Caco-2 (cell line): Measurements from ENCODE around the gene C19orf12. TPM values are rescaled to one million over a fixed set of nuclear protein-coding genes. Genes with fewer than 3 reads are reported as not detected.

ENCODE experiments used
- BruUV-seq: library from RNA; stranded (reverse); fragments of 400-500 nt; replicated peaks from 2 replicates; lab custom pipeline; 2021; lab: Mats Ljungman, UMichigan
- CTCF ChIA-PET: fragments of 300-600 bp; sonication (Branson Sonifier 250); formaldehyde crosslinking; loops from one replicate; lab custom pipeline; 2022; ENCODE audit warnings: antibody characterized with exemption; lab: Charles Lee
- POLR2A ChIA-PET: fragments of 300-600 bp; sonication (Branson Sonifier 250); formaldehyde crosslinking; loops from one replicate; lab custom pipeline; 2022; ENCODE audit warnings: antibody characterized with exemption; lab: Charles Lee
- DNase-seq, 2 experiments: peaks; one replicate each; pipeline versions ENCODE4 v3.0.0 to v3.0.0-alpha.2; 2020 to 2022
- H3K27me3 ChIP-seq: replicated peaks from 2 replicates; pipeline ENCODE4 v1.6.0; 2011; ENCODE audit warnings: low read length; ENCODE audit not compliant: control insufficient read depth, insufficient read depth
- H3K36me3 ChIP-seq: 2 replicates; pipeline ENCODE4 v1.5.1; 2011; ENCODE audit warnings: low read length; ENCODE audit not compliant: control insufficient read depth, insufficient read depth
- H3K4me1 ChIP-seq: fragments of 250-450 bp; sonication (Bioruptor Pico); 2 replicates; pipeline ENCODE4 v1.5.1; 2020; ENCODE audit warnings: mild to moderate bottlenecking
- H3K4me3 ChIP-seq: 2 replicates; pipeline ENCODE4 v1.5.1; 2011; ENCODE audit warnings: low read depth, mild to moderate bottlenecking, control low read depth, low read length
- H3K9me3 ChIP-seq: fragments of 250-450 bp; sonication (Bioruptor Pico); 2 replicates; pipeline ENCODE4 v1.5.1; 2020; ENCODE audit warnings: mild to moderate bottlenecking, moderate library complexity
- H3K27ac Mint-ChIP-seq: one replicate; pipeline ENCODE4 v1.8.0; 2022; ENCODE audit warnings: mixed read lengths; ENCODE audit not compliant: unreplicated experiment
- H3K27me3 Mint-ChIP-seq: one replicate; pipeline ENCODE4 v1.8.0; 2022; ENCODE audit warnings: mixed read lengths; ENCODE audit not compliant: insufficient read depth, unreplicated experiment
- H3K36me3 Mint-ChIP-seq: one replicate; pipeline ENCODE4 v1.8.0; 2022; ENCODE audit warnings: mild to moderate bottlenecking, mixed read lengths; ENCODE audit not compliant: insufficient read depth, unreplicated experiment
- H3K4me1 Mint-ChIP-seq: one replicate; pipeline ENCODE4 v1.8.0; 2022; ENCODE audit warnings: low read depth, mixed read lengths; ENCODE audit not compliant: unreplicated experiment
- H3K4me3 Mint-ChIP-seq: one replicate; pipeline ENCODE4 v1.8.0; 2022; ENCODE audit warnings: mild to moderate bottlenecking, moderate library complexity, mixed read lengths; ENCODE audit not compliant: unreplicated experiment
- H3K9me3 Mint-ChIP-seq: one replicate; pipeline ENCODE4 v1.8.0; 2022; ENCODE audit warnings: mixed read lengths; ENCODE audit not compliant: unreplicated experiment
- intact Hi-C: fragments of 100-400 bp; cut with micrococcal nuclease; formaldehyde crosslinking; loops from one replicate; pipeline ENCODE4 v1.10.0; 2022; ENCODE audit not compliant: unreplicated experiment
- total RNA-seq: library from RNA; stranded (reverse); gene quantifications from 2 replicates; pipeline ENCODE4 v1.2.3, GENCODE V29; 2022
- TF ChIP-seq, protein P1 (sequence below), 2 experiments: fragments of 200-600 bp in 1 of 2; IDR thresholded peaks; 1 replicate in 1 of 2; 2 replicates in 1 of 2; pipeline versions ENCODE4 v1.5.1 to v1.8.0; 2011 to 2022; ENCODE audit warnings: antibody characterized with exemption in 1 of 2, control low read depth in 1 of 2, inconsistent platforms in 1 of 2, low read depth in 1 of 2, low read length in 1 of 2, mild to moderate bottlenecking in 1 of 2, moderate library complexity in 1 of 2; ENCODE audit not compliant: insufficient read depth in 1 of 2, severe bottlenecking in 1 of 2, unreplicated experiment in 1 of 2

The C19orf12 gene
- total RNA-seq, 1 experiment from 2014 or later = 20.8 TPM

DNA sequence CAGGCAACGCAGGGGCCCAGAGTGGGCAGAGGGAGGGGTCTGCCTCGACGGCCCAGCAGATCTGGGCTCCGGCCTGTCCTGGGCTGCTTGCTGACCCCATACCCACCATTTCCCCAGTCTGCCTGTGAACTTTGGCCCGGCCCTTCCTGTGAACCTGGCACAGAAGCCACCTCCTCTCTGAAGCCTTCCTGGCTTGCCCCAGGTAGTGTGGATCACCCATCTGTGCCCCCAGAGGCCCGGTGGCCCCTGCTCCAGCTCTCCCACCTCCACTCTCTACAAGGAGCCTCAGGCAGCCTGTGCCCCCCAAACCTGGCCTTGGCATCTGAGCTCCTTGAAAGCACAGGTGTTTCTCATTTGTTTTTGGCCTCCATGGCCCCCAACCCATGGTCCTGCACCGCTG, 34.1 kb downstream of the C19orf12 start:
- TF ChIP-seq, protein P1, sequence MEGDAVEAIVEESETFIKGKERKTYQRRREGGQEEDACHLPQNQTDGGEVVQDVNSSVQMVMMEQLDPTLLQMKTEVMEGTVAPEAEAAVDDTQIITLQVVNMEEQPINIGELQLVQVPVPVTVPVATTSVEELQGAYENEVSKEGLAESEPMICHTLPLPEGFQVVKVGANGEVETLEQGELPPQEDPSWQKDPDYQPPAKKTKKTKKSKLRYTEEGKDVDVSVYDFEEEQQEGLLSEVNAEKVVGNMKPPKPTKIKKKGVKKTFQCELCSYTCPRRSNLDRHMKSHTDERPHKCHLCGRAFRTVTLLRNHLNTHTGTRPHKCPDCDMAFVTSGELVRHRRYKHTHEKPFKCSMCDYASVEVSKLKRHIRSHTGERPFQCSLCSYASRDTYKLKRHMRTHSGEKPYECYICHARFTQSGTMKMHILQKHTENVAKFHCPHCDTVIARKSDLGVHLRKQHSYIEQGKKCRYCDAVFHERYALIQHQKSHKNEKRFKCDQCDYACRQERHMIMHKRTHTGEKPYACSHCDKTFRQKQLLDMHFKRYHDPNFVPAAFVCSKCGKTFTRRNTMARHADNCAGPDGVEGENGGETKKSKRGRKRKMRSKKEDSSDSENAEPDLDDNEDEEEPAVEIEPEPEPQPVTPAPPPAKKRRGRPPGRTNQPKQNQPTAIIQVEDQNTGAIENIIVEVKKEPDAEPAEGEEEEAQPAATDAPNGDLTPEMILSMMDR (IDR thresholded peaks at IDR 0.05; ENCODE audit: insufficient read depth in 1 of 2, low read depth in 1 of 2, low read length in 1 of 2, severe bottlenecking in 1 of 2, unreplicated experiment in 1 of 2) = no peak
- no peaks in the 10 kb centered on the region for H3K9me3 Mint-ChIP-seq
- BruUV-seq = no TSS peak
- no peaks in the 10 kb centered on the region for H3K36me3 Mint-ChIP-seq
- DNase-seq = no peak
- CTCF ChIA-PET = interaction anchor here (0.9 to 1.2 kb wide), 3 partner anchors 9 to 36 kb away, joined by 3 to 5 read pairs (median 3); partner anchors contain the start of gene PLEKHF1
- no peaks in the 10 kb centered on the region for H3K4me1 Mint-ChIP-seq
- Histone ChIP-seq H3K4me3 (no peak overlapping the region), H3K36me3 (no peaks in the 10 kb centered on the region; the same call in 1 of the 2 replicates), H3K9me3 (no peaks in the 10 kb centered on the region), H3K4me1 (peaks cover 4% of the 10 kb centered on the region; the same call in 1 of the 2 replicates), H3K27me3 (no peaks in the 10 kb centered on the region)
- no peak overlapping the region for H3K4me3 Mint-ChIP-seq
- intact Hi-C loops = no loop called here
- peaks cover 2% of the 10 kb centered on the region for H3K27me3 Mint-ChIP-seq
- no peak overlapping the region for H3K27ac Mint-ChIP-seq
- POLR2A ChIA-PET = no interaction called here

DNA sequence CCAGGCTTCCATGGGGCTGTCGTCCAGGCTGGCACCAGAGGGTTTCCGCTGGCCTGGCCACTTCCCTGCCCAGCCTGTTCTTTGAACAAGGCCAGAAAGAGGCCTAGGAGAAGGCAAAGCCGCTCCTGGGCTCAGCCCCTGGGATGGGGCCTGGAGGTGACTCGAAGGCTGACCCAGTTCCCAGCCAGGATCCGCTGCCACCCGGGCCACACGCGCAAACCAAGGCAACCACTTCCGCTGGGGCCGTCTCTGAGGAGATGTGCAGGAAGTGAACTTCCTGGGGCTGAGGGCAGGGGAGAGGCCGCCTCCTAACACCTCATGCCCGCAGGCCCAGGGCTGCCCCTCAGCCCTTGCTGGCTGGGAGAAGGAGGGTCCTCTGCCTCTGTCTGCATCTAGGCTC, 34.6 kb downstream of the C19orf12 start:
- H3K4me3 Mint-ChIP-seq = no peak overlapping the region
- no peaks in the 10 kb centered on the region for H3K9me3 Mint-ChIP-seq
- intact Hi-C loops = no loop called here
- H3K4me1 Mint-ChIP-seq = no peaks in the 10 kb centered on the region
- Histone ChIP-seq H3K4me1 (peaks cover 4% of the 10 kb centered on the region; the same call in 1 of the 2 replicates), H3K27me3 (no peaks in the 10 kb centered on the region), H3K4me3 (no peak overlapping the region), H3K9me3 (no peaks in the 10 kb centered on the region), H3K36me3 (no peaks in the 10 kb centered on the region; the same call in 1 of the 2 replicates)
- H3K36me3 Mint-ChIP-seq = no peaks in the 10 kb centered on the region
- ChIA-PET POLR2A (no interaction called here), CTCF (no interaction called here)
- TF ChIP-seq, protein P1 (IDR thresholded peaks at IDR 0.05; ENCODE audit: insufficient read depth in 1 of 2, low read depth in 1 of 2, low read length in 1 of 2, severe bottlenecking in 1 of 2, unreplicated experiment in 1 of 2) = no peak
- H3K27ac Mint-ChIP-seq = no peak overlapping the region
- DNase-seq = no peak
- H3K27me3 Mint-ChIP-seq = peaks cover 2% of the 10 kb centered on the region
- BruUV-seq = no TSS peak

DNA sequence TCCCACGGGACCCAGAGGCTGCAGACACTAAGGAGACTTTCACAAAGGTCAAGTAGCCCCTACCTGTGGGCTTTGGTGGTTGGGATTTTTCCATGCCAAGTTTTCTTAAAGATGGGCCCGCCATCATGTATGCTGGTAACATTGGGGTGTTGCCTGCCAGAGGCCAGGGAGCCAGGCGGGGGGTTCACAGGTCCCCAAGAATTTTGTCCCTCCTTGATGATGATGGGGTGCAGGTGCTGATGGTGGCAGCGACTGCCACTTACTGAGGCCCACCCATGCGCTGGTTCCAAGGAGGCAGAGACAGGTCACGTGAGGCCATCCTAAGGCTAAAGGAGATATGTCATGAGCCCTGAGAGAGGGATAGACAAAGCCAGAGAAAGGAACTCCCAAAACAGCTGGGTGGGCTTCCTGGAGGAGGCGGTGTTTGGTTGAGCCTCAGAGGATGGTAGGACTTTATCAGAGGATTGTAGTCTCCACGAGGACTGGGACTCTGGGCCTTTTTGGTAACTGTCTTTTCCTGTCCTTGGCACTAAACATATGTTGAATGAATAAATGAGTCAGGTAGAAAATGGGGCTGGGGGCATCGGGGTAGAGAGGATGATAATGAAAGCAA, 35.4 kb downstream of the C19orf12 start:
- Mint-ChIP-seq H3K27ac (no peak overlapping the region), H3K27me3 (peaks cover 2% of the 10 kb centered on the region), H3K4me3 (no peak overlapping the region), H3K9me3 (no peaks in the 10 kb centered on the region), H3K36me3 (no peaks in the 10 kb centered on the region), H3K4me1 (no peaks in the 10 kb centered on the region)
- Histone ChIP-seq H3K4me1 (peaks cover 4% of the 10 kb centered on the region; the same call in 1 of the 2 replicates), H3K27me3 (no peaks in the 10 kb centered on the region), H3K4me3 (no peak overlapping the region), H3K9me3 (no peaks in the 10 kb centered on the region), H3K36me3 (no peaks in the 10 kb centered on the region; the same call in 1 of the 2 replicates)
- ChIA-PET CTCF (no interaction called here), POLR2A (no interaction called here)
- TF ChIP-seq, protein P1 (IDR thresholded peaks at IDR 0.05; ENCODE audit: insufficient read depth in 1 of 2, low read depth in 1 of 2, low read length in 1 of 2, severe bottlenecking in 1 of 2, unreplicated experiment in 1 of 2) = no peak
- DNase-seq = no peak
- intact Hi-C loops = no loop called here
- no TSS peak for BruUV-seq
